Measurements from ENCODE around the gene TNRC6C. TPM values are rescaled to one million over a fixed set of nuclear protein-coding genes. Genes with fewer than 3 reads are reported as not detected.

Gene TNRC6C
- total RNA-seq, 4 donors from 2014 or later: 4.8 to 14.5 (median 11.6) TPM

DNA sequence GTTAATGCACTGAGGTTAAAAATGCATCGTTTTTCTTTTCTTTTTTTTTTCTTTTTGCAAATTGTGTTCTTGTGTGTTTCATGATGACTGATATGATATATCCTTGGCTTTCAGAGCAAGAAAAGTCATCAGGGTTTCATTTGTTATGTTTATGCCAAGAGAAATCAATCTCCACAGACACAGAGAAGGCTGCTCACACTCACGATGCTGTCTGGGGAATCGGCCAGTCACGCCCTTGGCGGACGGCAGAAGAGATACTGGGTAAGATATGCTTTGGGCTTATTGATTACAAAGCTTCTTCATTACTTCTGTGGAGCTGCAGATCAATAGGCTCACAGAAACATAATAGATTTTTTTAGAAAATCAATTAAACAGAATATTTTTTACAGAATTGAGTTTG lies 42.2 kb upstream of the TNRC6C start:
- TF ChIP-seq CTCF (IDR thresholded peaks at IDR 0.05): no peak
- no peak for TF ChIP-seq EP300 (IDR thresholded peaks at IDR 0.05)
- TF ChIP-seq POLR2AphosphoS5 (IDR thresholded peaks at IDR 0.05): no peak
- no peak for TF ChIP-seq POLR2A (IDR thresholded peaks at IDR 0.05)
- DNase-seq (ENCODE audit: low spot score in 2 of 2): no peak
- WGBS: 33% methylated on average over 6 of the region's 6 CpGs

DNA sequence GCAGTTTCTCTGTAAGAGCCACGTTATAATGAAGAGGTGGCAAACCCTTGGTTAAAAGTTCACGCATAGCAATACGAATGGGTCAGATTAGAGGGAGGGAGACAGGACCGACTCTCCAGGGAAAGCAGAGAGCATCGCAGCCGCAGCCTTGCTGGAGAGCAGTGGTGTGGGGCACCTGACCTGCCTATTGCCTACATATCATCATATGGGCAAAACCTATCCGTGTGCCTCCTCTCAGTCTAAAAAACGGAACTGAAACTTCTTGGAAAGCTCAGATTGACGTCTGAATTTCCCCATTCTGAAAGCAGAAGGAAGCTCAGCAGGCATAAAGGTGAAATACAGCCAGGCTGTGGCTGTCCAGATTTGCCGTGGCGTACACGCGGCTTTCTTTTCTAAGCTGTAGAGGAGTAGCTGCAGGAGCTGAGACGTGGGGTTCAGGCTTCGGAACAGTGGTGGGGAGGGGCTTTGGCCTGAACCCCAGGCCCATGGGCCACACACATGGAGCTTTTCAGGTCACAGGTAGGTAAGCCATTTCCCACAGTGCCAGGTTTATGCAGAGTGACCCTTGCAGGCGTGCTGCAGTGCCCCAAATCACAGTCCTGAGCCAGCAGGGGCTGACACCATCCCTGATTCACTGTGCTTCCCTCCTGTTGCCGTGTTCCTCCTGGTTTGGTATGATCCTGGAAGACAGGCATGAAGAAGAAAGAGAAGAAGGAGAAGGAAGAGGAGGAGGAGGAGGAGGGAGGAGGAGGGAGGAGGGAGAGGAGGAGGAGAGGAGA lies 41.6 kb upstream of the TNRC6C start:
- no peak for DNase-seq (ENCODE audit: low spot score in 2 of 2)
- TF ChIP-seq EP300 (IDR thresholded peaks at IDR 0.05) (no peak), POLR2AphosphoS5 (IDR thresholded peaks at IDR 0.05) (no peak)
- Histone ChIP-seq H3K4me3 (no peak overlapping the region), H3K9me3 (no peaks in the 10 kb centered on the region), H3K27ac (no peak overlapping the region), H3K36me3 (no peaks in the 10 kb centered on the region), H3K4me1 (peaks cover 18% of the 10 kb centered on the region), H3K27me3 (peaks cover 43% of the 10 kb centered on the region)
- 52% methylated on average over 17 of the region's 17 CpGs for WGBS

More for the DNA sequence above, 42.2 kb upstream of the TNRC6C start:
- H3K4me3 ChIP-seq: no peak overlapping the region
- no peaks in the 10 kb centered on the region for H3K9me3 ChIP-seq
- no peaks in the 10 kb centered on the region for H3K36me3 ChIP-seq
- H3K27me3 ChIP-seq: peaks cover 47% of the 10 kb centered on the region
- peaks cover 18% of the 10 kb centered on the region for H3K4me1 ChIP-seq
- H3K27ac ChIP-seq: no peak overlapping the region

GRCh38 chr17:77919276-77919675 lies 39.2 kb upstream of the TNRC6C start:
- no peaks in the 10 kb centered on the region for H3K36me3 ChIP-seq
- no peak overlapping the region for H3K27ac ChIP-seq
- no peaks in the 10 kb centered on the region for H3K9me3 ChIP-seq
- no peak for TF ChIP-seq POLR2AphosphoS5 (IDR thresholded peaks at IDR 0.05)
- TF ChIP-seq CTCF (IDR thresholded peaks at IDR 0.05): no peak
- no peak for TF ChIP-seq POLR2A (IDR thresholded peaks at IDR 0.05)
- TF ChIP-seq EP300 (IDR thresholded peaks at IDR 0.05): no peak
- peaks cover 42% of the 10 kb centered on the region for H3K27me3 ChIP-seq
- DNase-seq (ENCODE audit: low spot score in 2 of 2): no peak
- WGBS: 88% methylated on average over 3 of the region's 3 CpGs
- H3K4me1 ChIP-seq: peaks cover 17% of the 10 kb centered on the region
- H3K4me3 ChIP-seq: no peak overlapping the region

DNA sequence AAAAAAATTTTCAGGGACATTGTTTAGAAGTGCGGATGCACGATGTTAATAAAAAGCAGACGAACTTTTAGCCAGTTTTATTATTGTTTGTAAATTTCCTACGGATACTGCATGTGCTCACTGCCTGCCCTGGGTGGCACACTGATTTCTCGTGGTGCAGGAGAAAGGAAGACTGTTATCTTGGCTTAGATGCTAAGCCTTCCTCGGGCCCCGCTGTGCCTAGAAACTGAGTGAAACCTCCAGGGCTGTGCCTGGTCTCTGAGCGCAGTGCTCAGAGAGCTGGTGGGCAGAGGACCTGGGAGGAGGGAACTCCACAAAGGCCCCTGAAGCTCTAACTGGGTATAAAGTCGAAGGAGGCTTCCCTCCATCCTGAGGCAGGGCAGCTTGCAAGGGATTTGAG lies 35.4 kb upstream of the TNRC6C start:
- Histone ChIP-seq H3K4me3 (no peak overlapping the region), H3K27ac (no peak overlapping the region), H3K27me3 (peaks cover 23% of the 10 kb centered on the region), H3K9me3 (no peaks in the 10 kb centered on the region), H3K36me3 (no peaks in the 10 kb centered on the region), H3K4me1 (peaks cover 4% of the 10 kb centered on the region)
- 71% methylated on average over 9 of the region's 9 CpGs for WGBS
- DNase-seq (ENCODE audit: low spot score in 2 of 2): no peak
- TF ChIP-seq CTCF (IDR thresholded peaks at IDR 0.05) (no peak), EP300 (IDR thresholded peaks at IDR 0.05) (no peak), POLR2A (IDR thresholded peaks at IDR 0.05) (no peak), POLR2AphosphoS5 (IDR thresholded peaks at IDR 0.05) (no peak)

GRCh38 chr17:77923776-77924513 lies 34.6 kb upstream of the TNRC6C start:
- H3K4me1 ChIP-seq: peaks cover 4% of the 10 kb centered on the region
- 67% methylated on average over 8 of the region's 10 CpGs for WGBS

More at GRCh38 chr17:77923776-77924513, 34.6 kb upstream of the TNRC6C start:
- H3K36me3 ChIP-seq: no peaks in the 10 kb centered on the region
- no peak overlapping the region for H3K4me3 ChIP-seq
- H3K27ac ChIP-seq: no peak overlapping the region
- no peaks in the 10 kb centered on the region for H3K9me3 ChIP-seq
- DNase-seq (ENCODE audit: low spot score in 2 of 2): no peak
- TF ChIP-seq CTCF (IDR thresholded peaks at IDR 0.05) (no peak), EP300 (IDR thresholded peaks at IDR 0.05) (no peak), POLR2A (IDR thresholded peaks at IDR 0.05) (no peak), POLR2AphosphoS5 (IDR thresholded peaks at IDR 0.05) (no peak)
- H3K27me3 ChIP-seq: peaks cover 23% of the 10 kb centered on the region

All from suprapubic skin (tissue), 4 donors.